Activated naive CD4-positive, alpha-beta T cell (primary cell): ENCODE data around the gene SCYL2.

Source experiments
- DNase-seq, 4 experiments: peaks; one replicate each; lab custom pipeline; 2025; lab: John Stamatoyannopoulos, UW

The SCYL2 gene

GRCh38 chr12:100375038-100375735 lies 108.2 kb downstream of the SCYL2 start:
- no peak for DNase-seq

- DNase-seq, result no peak
Measured at GRCh38 chr12:100376161-100376560, 109.2 kb downstream of the SCYL2 start.

- no peak for DNase-seq
Measured at GRCh38 chr12:100381379-100381778, 114.4 kb downstream of the SCYL2 start.

- no peak for DNase-seq
Measured at GRCh38 chr12:100382338-100382737, 115.4 kb downstream of the SCYL2 start.

GRCh38 chr12:100383586-100384558 lies 116.9 kb downstream of the SCYL2 start:
- no peak for DNase-seq

- DNase-seq, result no peak
Measured at GRCh38 chr12:100384559-100384935, 117.6 kb downstream of the SCYL2 start.

GRCh38 chr12:100388382-100388781 lies 121.4 kb downstream of the SCYL2 start:
- DNase-seq, result no peak
